Measurements from ENCODE around the gene TCF12.

GRCh38 chr15:57056357-57056756 lies 137.9 kb downstream of the TCF12 start:
- no peak for TF ChIP-seq CTCF (IDR thresholded peaks at IDR 0.05; ENCODE audit: low read length)
- no peak for TF ChIP-seq EZH2 (IDR thresholded peaks at IDR 0.05; ENCODE audit: borderline replicate concordance, low read length)
